ENCODE measurements around the gene GPBP1. TPM values are rescaled to one million over a fixed set of nuclear protein-coding genes. Genes with fewer than 3 reads are reported as not detected.
"Not testable (repeated sequence)": the region's sequence is repeated elsewhere in the genome, so short reads cannot be mapped to it uniquely, and the experiment has no call there.

The GPBP1 gene
- total RNA-seq, 2 donors from 2014 or later = 51.3 to 63.2 TPM

DNA sequence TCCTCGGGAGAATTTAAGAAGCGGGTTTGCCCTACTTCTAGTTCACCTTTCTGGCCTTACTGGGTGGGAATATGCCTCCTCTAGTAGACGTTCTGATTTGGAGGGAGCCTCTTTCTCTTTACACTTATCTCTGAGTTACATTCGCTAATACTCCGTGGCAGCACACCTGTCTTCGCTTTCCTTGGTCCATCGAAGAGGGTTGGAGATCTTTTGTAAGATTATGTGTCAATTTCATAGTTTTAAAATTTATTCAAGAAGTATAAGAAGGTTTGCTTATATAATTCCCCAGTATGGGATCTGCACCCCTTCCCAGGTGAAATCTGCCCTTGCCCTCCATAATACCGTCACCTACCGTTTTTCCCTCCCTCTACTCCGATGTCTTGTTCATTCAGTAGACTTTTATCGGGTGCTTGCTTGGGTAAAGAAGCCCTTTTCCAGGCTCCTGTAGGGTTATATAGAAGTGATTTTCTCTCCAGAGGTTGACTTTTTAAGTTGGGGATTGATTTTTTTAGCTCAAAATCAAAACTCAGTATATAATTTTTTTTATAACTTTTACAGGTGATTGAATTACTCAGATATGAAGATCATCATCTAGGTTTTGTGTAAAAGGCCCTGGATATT lies 1.1 kb downstream of the GPBP1 start:
- no peak for DNase-seq
- no peak for ATAC-seq
- intact Hi-C loops (cut with DNase I, micrococcal nuclease) = no loop called here

DNA sequence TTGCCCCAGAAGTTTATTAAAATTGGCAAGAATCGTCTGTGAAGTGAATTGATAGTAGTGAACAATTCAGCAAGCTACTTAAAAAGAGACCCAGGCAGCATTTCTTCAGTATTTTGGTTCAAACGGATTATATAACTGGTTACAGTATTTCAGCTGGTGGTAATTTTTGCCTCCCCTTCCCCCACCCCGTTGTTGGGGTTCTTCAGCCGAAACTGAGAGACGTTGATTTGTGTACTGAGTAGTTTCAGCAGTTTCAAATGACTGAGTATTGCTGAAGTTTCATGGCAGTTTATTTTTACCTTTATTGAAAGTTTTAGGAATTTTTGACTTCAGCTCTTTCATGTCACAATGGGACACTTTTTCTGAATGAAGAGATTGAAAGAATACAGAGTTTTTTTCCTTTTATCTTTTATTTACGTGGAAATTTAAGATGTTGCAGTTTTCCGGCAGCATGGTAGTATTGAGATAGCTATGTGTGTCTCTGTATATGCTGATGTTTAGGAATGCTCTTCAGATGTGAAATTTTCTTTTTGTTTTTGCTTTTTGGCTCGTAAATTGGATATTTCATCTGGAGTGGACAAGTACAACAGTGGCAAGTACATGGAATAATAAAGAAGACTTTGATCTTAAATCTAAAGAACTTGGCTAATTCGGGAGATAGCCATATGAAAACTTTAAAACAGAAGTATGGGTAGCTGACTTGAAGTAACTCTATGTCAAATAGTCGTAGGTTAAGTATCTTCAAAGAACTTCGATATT lies 1.9 kb downstream of the GPBP1 start:
- intact Hi-C loops (cut with DNase I, micrococcal nuclease) = no loop called here
- DNase-seq (no peak), ATAC-seq (no peak)

DNA sequence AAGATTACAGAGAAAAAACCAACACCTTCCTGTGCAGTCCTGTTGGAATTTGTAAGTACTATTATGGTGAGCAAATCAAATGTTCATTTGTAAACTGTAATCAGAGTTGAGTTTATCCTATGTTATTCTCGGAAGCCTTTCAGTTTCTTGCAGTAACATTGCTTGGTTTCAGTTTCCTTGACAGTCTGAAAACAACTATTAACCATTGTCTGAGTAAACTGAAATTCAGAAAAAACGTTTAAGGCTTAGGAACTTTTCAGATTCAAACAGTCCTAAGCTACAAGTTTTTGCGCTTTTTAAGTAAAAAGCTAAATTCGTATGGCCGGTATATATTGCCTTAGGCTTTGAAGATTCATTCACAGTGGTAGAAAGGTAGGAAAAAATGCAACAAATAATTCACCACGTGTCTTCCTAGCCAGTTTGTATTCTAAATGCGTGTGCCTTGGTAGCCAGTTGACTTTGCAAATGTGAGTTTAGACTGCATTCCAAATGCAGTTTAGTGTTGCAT lies 2.5 kb downstream of the GPBP1 start:
- ATAC-seq (no peak), DNase-seq (no peak)
- intact Hi-C loops (cut with DNase I, micrococcal nuclease) = no loop called here

DNA sequence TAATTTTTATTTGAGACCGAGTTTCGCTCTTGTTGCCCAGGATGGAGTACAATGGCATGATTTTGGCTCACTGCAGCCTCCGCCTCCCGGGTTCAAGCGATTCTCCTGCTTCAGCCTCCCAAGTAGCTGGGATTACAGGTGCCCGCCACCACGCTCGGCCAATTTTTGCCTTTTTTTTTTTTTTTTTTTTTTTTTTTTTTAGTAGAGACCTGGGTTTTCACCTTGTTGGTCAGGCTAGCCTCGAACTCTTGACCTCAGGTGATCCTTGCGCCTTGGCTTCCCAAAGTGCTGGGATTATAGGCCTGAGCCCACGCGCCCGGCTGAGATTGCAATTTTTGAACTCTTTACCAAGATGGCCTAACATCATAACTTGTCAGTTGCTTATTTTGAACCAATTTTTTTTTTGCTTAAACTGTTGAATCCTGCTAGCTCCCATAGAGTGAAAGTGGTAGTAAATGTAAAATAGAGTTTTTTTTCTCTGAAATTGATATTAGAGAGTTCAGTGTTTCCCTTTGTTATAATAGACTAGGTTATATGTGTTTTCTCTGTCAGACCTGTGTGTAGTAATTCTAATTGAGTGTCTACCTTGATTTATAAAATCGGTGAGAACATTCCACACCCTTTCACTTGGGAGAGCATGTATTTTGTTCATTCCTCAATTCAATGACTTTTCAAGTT lies 3.8 kb downstream of the GPBP1 start:
- DNase-seq (no peak), ATAC-seq (no peak)
- intact Hi-C loops (cut with DNase I, micrococcal nuclease) = no loop called here

DNA sequence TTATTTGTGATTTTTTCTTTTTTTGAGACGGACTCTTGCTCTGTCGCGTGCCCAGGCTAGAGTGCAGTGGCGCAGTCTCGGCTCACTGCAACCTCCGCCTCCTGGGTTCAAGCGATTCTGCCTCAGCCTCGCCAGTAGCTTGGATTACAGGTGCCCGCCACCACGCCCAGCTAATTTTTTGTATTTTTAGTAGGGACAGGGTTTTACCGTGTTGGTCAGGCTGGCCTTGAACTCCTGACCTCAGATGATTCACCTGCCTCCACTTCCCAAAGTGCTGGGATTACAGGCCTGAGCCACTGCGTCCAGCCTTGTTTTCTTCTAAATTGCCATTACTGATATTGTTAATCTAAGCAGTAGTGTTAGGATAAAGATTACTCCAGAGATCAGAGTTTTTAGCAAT lies 4.4 kb downstream of the GPBP1 start:
- intact Hi-C loops (cut with DNase I, micrococcal nuclease); ATAC-seq; DNase-seq: not testable (repeated sequence)

DNA sequence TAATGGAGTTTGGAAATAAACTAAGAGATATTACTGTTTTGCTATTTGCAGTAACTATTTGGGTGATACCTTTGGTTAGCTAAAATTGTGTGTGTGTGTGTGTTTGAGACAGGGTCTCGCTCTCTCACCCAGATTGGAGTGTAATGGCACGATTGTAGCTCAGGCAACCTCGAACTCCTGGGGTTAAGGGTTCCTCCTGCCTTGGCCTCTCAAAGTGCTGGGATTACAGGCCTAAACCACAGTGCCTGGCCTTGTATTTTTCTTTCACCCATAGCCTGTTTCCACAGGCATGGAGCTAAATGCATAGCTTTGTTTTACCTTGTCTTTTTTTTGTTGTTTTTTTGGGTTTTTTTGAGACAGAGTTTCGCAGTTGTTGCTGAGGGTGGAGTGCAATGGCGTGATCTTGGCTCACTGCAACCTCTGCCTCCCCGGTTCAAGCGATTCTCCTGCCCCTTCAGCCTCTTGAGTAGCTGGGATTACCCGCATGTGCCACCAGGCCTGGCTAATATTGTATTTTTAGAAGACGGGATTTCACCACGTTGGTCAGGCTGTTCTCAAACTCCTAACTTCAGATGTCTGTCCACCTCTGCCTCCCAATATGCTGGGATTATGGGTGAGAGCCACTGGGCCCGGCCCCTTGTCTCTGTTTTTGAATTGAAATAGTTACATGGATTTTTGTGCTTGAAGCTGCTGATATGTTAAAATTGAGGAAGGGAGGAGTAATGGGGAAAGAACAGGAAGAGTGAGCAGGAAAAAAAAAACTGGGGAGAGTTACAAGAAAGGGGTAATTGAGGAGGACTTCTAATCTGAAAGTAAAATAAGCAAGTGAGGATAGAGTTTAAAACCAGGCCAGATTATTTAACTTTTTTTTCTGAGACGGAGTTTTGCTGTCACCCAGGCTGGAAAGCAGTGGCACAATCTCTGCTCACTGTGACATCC lies 5.7 kb downstream of the GPBP1 start:
- DNase-seq (no peak), ATAC-seq (no peak)
- intact Hi-C loops (cut with DNase I, micrococcal nuclease) = no loop called here

DNA sequence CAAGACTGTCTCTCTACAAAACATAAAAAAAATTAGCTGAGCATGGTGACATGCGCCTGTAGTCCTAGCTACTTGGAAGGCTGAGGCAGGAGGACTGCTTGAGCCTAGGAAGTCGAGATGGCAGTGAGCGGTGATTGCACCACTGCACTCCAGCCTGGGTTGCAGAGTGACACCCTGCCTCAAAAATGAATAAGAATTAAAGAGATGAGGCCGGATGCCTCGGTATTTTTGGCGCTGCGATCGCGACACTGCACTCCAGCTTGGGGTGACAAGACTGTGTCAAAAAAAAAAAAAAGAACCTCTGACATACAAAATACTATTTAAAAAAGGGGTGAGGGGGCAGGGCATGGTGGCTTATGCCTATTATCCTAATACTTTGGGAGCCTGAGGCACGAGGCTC lies 7.3 kb downstream of the GPBP1 start:
- ATAC-seq = no peak
- intact Hi-C loops (cut with DNase I, micrococcal nuclease) = no loop called here
- DNase-seq = no peak

DNA sequence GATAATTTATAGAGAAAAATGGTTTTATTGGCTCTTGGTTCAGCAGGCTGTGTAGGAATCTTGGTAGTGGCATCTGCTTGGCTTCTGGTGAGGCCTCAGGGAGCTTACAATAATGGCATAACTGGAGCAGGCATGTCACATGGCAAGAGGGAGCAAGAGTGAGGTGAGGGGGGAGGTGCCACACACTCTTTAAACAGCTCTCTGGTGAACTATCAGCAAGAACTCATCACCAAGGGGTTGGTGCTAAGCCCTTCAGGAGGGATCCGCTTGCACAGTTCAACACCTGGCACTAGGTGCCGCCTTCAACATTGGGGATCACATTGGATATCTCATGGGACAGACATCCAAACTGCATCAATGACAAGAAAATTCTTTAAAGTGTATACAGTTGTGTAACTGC lies 10.5 kb downstream of the GPBP1 start:
- ATAC-seq = peak; percentile 34
- intact Hi-C loops (cut with DNase I, micrococcal nuclease) = no loop called here
- DNase-seq = no peak

DNA sequence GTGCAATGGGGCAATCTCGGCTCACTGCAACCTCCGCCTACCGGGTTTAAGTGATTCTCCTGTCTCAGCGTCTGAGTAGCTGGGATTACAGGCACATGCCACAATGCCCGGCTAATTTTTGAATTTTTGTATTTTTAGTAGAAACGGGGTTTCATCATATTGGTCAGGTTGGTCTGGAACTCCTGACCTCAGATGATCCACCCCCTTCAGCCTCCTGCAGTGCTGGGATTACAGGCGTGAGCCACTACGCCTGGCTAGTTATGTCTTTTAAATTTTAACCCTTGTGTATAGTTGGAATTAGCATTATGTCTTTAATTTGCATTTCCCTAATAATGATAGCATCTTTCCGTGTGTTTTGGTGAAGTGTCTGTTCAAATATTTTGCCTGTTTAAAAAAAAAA lies 11.5 kb downstream of the GPBP1 start:
- no peak for DNase-seq
- ATAC-seq = no peak
- intact Hi-C loops (cut with DNase I, micrococcal nuclease) = no loop called here

DNA sequence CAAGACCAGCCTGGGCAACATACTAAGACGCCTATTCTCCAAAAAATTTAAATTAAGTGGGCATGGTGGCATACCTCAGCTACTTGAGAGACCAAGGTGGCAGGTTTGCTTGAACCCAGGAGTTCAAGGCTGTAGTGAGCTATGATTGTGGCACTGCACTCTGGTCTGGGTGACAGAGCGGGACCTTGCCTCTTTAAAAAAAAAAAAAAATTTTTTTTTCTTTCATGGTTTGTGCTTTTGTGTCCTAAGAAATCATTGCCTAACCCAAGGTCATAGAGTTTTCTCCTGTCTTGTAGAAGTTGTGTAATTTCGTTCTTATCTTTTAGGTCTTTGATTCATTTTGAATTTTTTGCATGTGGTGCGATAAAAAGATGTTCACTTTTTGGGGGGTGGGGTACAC lies 12.3 kb downstream of the GPBP1 start:
- ATAC-seq (no peak), DNase-seq (no peak)
- intact Hi-C loops (cut with DNase I, micrococcal nuclease) = no loop called here

DNA sequence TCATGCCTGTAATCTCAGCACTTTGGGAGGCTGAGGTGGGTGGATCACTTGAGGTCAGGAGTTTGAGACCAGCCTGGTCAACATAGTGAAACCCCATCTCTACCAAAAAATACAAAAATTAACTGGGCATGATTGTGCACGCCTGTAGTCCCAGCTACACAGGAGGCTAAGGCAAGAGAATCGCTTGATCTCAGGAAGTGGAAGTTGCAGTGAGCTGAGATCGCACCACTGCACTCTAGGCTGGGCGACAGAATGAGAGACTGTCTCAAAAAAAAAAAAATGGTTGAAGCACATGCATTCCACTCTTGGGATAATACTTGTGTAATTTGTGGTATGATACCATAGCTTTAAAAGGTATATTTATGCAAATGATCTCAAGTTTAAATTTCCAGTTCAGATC lies 14.1 kb downstream of the GPBP1 start:
- intact Hi-C loops (cut with DNase I, micrococcal nuclease); DNase-seq; ATAC-seq: not testable (repeated sequence)

DNA sequence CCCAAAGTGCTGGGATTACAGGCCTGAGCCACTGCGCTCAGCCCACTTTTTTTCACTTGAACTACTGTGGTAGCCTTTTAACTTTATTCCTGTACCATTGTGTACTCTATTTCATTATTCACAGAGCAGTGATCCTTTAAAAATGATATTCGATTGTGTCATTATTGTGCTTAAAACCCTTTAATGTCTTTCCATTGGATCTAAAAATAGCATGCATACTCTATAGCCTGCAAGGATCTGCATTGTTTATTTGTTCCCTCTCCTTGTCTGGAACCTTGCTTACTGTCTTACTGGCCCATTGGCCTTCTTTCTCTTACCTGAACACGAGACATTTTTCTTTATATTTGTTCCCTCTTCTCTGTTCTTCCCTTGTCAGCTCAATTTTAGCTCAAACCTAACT lies 15.7 kb downstream of the GPBP1 start:
- DNase-seq = no peak
- no peak for ATAC-seq
- intact Hi-C loops (cut with DNase I, micrococcal nuclease) = no loop called here

DNA sequence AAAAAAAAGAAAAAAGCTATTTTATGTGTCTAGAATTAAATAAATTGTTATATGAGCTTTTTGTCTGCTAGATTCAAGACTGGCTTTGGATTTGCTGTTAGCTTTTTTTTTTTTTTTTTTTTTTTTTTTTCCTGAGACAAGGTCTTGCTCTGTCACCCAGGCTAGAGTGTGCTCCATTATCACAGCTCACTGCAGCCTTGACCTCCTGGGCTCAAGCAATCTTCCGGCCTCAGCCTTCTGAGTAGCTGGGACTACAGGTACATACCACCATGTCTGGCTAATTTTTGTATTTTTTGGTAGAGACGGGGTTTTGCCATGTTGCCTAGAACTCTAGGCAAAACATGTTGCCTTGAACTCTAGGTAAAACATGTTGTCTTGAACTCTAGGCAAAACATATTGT lies 16.7 kb downstream of the GPBP1 start:
- DNase-seq (no peak), ATAC-seq (no peak)
- intact Hi-C loops (cut with DNase I, micrococcal nuclease) = no loop called here

DNA sequence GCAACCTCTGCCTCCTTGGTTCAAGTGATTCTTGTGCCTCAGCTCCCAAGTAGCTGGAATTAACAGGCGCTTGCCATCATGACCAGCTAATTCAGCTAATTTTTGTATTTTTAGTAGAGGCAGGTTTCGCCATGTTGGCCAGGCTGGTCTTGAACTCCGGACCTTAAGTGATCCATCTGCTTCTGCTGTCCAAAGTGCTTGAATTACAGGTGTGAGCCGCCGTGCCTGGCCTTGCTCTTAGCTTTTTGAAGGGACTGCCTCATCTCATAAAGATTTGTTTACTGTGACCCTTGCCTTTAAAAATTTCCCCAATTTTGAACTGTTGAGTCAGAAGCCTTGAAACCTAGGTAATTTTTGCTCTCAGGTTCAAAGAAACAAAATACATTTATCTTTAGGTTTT lies 17.3 kb downstream of the GPBP1 start:
- DNase-seq = no peak
- intact Hi-C loops (cut with DNase I, micrococcal nuclease) = no loop called here
- no peak for ATAC-seq

DNA sequence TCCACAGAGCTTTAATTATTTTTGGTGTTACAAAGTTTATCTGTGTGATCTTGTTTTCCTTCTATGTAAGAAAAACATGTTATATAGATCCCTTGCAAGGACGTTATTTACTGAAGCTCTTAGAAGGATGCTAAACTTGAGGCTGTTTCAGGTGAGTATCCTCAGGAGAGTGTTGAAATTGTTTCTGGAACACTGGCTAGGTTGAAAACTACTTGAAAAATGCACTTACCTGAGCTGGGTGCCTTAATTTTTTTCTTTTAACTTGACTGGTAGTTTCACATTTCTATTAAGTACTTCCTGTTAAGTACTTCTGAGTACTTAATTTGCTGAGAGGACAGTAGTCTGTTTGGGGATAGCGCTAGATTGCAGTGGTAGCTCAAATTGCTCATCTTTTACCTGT lies 18.1 kb downstream of the GPBP1 start:
- intact Hi-C loops (cut with DNase I, micrococcal nuclease) = no loop called here
- DNase-seq = no peak
- ATAC-seq = no peak

DNA sequence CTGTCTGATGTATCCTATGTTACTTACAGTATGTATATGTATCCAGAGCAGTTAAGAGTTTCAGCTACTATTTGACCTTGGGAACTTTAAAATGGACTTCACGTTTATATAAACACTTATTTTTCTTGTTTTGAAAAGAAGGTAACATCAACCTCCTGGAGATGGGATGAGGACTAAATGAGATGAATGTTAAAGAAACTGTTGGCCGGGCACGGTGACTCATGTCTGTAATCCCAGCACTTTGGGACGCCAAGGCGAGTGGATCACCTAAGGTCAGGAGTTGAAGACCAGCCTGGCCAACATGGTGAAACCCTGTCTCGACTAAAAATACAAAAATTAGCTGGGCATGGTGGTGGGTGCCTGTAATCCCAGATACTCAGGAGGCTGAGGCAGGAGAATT lies 19.0 kb downstream of the GPBP1 start:
- DNase-seq; ATAC-seq; intact Hi-C loops (cut with DNase I, micrococcal nuclease): not testable (repeated sequence)

DNA sequence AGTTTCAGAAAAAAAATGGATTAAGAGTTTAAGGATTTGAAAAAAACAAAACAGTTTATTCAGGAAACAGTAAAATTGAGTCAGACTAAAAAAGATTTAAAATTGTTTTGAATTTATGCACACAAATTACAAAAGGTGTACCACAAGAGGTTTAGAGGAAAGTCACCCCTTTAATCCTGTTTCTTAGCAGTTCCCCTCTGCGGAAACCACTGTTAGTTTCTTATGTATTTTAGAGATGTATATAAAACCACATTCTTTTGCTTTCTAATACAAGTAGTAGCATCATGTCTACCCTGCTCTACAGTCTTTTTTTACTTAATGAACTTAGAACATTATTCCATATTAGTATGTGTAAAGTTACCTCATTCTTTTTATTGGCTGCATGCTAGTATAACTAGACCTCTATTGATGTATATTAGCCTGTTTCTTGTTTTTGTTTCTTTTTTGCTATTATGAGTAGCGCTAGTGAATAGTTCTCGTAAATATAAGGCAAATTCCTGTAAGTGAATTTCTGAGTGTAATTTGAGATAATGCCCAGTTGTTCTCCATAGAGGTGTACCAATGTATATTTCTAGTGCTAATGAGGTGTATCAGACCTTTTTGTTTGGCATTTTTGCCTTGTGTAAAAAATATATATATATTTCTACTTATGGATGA lies 20.0 kb downstream of the GPBP1 start:
- intact Hi-C loops (cut with DNase I, micrococcal nuclease) = no loop called here
- DNase-seq = no peak
- ATAC-seq = no peak

DNA sequence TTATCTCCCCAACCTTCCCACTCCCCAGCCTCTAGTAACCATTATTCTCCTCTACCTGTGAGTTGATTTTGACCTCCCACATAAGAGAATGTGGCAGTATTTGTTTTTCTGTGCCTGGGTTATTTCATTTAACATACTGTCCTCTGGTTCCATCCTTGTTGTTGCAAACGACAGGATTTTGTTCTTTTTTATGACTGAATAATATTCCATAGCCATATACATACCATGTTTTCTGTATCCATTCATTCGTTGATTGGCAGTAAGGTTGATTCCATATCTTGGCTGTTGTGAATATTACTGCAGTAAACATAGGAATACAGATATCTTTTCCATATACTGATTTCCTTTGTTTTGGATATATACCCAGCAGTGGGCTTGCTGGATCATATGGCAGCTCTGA lies 20.8 kb downstream of the GPBP1 start:
- intact Hi-C loops (cut with DNase I, micrococcal nuclease) = no loop called here
- no peak for DNase-seq
- ATAC-seq = no peak

DNA sequence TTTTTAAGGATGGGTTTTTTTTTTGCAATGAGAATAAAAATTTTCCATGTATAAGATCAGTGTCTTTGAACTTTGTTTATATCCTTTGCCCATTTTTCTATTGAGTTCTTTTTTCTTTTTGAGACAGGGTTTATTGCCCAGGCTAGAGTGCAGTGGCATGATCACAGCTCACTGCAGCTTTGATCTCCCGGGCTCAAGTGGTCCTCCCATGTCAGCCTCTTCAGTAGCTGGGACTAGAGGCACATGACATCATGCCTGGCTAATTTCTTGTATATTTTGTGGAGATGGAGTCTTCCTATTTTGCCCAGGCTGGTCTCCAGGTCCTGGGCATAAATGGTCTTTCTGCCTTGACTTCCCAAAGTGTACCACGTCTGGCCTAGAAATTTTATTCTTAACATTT lies 21.2 kb downstream of the GPBP1 start:
- DNase-seq = no peak
- ATAC-seq = no peak
- intact Hi-C loops (cut with DNase I, micrococcal nuclease) = no loop called here
